H9 (cell line): ENCODE results near the gene CELF1. TPM values are rescaled to one million over a fixed set of nuclear protein-coding genes. Genes with fewer than 3 reads are reported as not detected.

Experiments used
- DNase-seq: peaks from one replicate; pipeline ENCODE4 v3.0.0-alpha.2; 2017
- H2AFZ ChIP-seq: one replicate; pipeline ENCODE4 v1.6.1; 2013; ENCODE audit warnings: mild to moderate bottlenecking, low read length, control low read depth, moderate library complexity
- H2AK5ac ChIP-seq: 2 replicates; pipeline ENCODE4 v1.6.1; 2013; ENCODE audit warnings: low read length, control low read depth, mixed read lengths; ENCODE audit not compliant: insufficient read length
- H2BK120ac ChIP-seq: one replicate; pipeline ENCODE4 v1.6.1; 2013; ENCODE audit warnings: low read depth, mild to moderate bottlenecking, low read length, control low read depth, inconsistent platforms; ENCODE audit not compliant: poor library complexity, severe bottlenecking
- H2BK12ac ChIP-seq: 2 replicates; pipeline ENCODE4 v1.6.1; 2013; ENCODE audit warnings: low read length, control low read depth, mixed read lengths, low read depth; ENCODE audit not compliant: insufficient read length
- H2BK15ac ChIP-seq: 2 replicates; pipeline ENCODE4 v1.6.1; 2013; ENCODE audit warnings: low read depth, low read length, control low read depth
- H2BK20ac ChIP-seq: one replicate; pipeline ENCODE4 v1.6.1; 2013; ENCODE audit warnings: low read depth, mild to moderate bottlenecking, low read length, control low read depth, inconsistent platforms; ENCODE audit not compliant: poor library complexity, severe bottlenecking
- H2BK5ac ChIP-seq: 2 replicates; pipeline ENCODE4 v1.6.1; 2013; ENCODE audit warnings: low read length, control low read depth, mixed read lengths; ENCODE audit not compliant: insufficient read length
- H3K14ac ChIP-seq: 2 replicates; pipeline ENCODE4 v1.6.1; 2013; ENCODE audit warnings: low read length, control low read depth; ENCODE audit not compliant: insufficient read depth
- H3K18ac ChIP-seq: 2 replicates; pipeline ENCODE4 v1.6.1; 2013; ENCODE audit warnings: low read depth, mild to moderate bottlenecking, mixed read lengths, low read length, control low read depth; ENCODE audit not compliant: insufficient read length
- H3K23ac ChIP-seq: 2 replicates; pipeline ENCODE4 v1.6.1; 2013; ENCODE audit warnings: low read length, control low read depth, mixed read lengths, low read depth; ENCODE audit not compliant: insufficient read length
- H3K23me2 ChIP-seq: 2 replicates; pipeline ENCODE4 v1.6.1; 2013; ENCODE audit warnings: low read depth, mild to moderate bottlenecking, mixed read lengths, low read length, control low read depth; ENCODE audit not compliant: insufficient read length, poor library complexity, severe bottlenecking
- H3K27ac ChIP-seq: 2 replicates; pipeline ENCODE4 v1.5.1; 2013; ENCODE audit warnings: low read length, control low read depth, mixed read lengths, low read depth; ENCODE audit not compliant: insufficient read length
- H3K27me3 ChIP-seq: 2 replicates; pipeline ENCODE4 v1.6.1; 2013; ENCODE audit warnings: low read length, control low read depth, inconsistent platforms; ENCODE audit not compliant: insufficient read depth
- H3K4ac ChIP-seq: 2 replicates; pipeline ENCODE4 v1.6.1; 2013; ENCODE audit warnings: low read depth, mild to moderate bottlenecking, control low read depth, inconsistent platforms, low read length, moderate library complexity
- H3K4me1 ChIP-seq: 2 replicates; pipeline ENCODE4 v1.6.1; 2013; ENCODE audit warnings: low read length, control low read depth, inconsistent platforms; ENCODE audit not compliant: insufficient read depth
- H3K4me2 ChIP-seq: 2 replicates; pipeline ENCODE4 v1.6.1; 2013; ENCODE audit warnings: low read length, control low read depth, mixed read lengths; ENCODE audit not compliant: insufficient read length, insufficient read depth
- H3K56ac ChIP-seq: 2 replicates; pipeline ENCODE4 v1.6.1; 2013; ENCODE audit warnings: low read depth, mild to moderate bottlenecking, mixed read lengths, low read length, control low read depth; ENCODE audit not compliant: insufficient read length
- H3K79me1 ChIP-seq: 2 replicates; pipeline ENCODE4 v1.6.1; 2013; ENCODE audit warnings: low read depth, mild to moderate bottlenecking, moderate library complexity, low read length, control low read depth, inconsistent platforms; ENCODE audit not compliant: insufficient read depth, poor library complexity, severe bottlenecking
- H3K79me2 ChIP-seq: 2 replicates; pipeline ENCODE4 v1.6.1; 2013; ENCODE audit warnings: low read length, control low read depth, inconsistent platforms; ENCODE audit not compliant: insufficient read depth
- H3K9ac ChIP-seq: 2 replicates; pipeline ENCODE4 v1.6.1; 2013; ENCODE audit warnings: low read length, control low read depth, mixed read lengths; ENCODE audit not compliant: insufficient read length; ENCODE audit errors: extremely low read depth
- H3K9me3 ChIP-seq: one replicate; pipeline ENCODE4 v1.6.1; 2013; ENCODE audit warnings: low read depth, low read length, inconsistent platforms; ENCODE audit not compliant: control insufficient read depth
- H3T11ph ChIP-seq: one replicate; pipeline ENCODE4 v1.6.1; 2013; ENCODE audit warnings: mild to moderate bottlenecking, low read length, control low read depth, inconsistent platforms
- H4K20me1 ChIP-seq: one replicate; pipeline ENCODE4 v1.6.1; 2013; ENCODE audit not compliant: control insufficient read depth, insufficient read length, insufficient read depth
- H4K5ac ChIP-seq: 2 replicates; pipeline ENCODE4 v1.6.1; 2013; ENCODE audit warnings: low read depth, mild to moderate bottlenecking, mixed read lengths, low read length, control low read depth; ENCODE audit not compliant: insufficient read length
- H4K8ac ChIP-seq: replicated peaks from 2 replicates; pipeline ENCODE4 v1.6.1; 2013; ENCODE audit warnings: low read length, control low read depth, mixed read lengths, low read depth; ENCODE audit not compliant: insufficient read length
- H4K91ac ChIP-seq: 2 replicates; pipeline ENCODE4 v1.6.1; 2013; ENCODE audit warnings: low read depth, mild to moderate bottlenecking, moderate library complexity, mixed read lengths, low read length, control low read depth; ENCODE audit not compliant: insufficient read length
- H3K27ac Mint-ChIP-seq, 3 experiments: 2 replicates in 2 of 3; 3 replicates in 1 of 3; pipeline ENCODE4 v1.8.0; 2020 to 2021; ENCODE audit warnings: mixed read lengths in 3 of 3, mild to moderate bottlenecking in 1 of 3, moderate library complexity in 1 of 3
- H3K27me3 Mint-ChIP-seq: 2 replicates; pipeline ENCODE4 v1.8.0; 2021; ENCODE audit warnings: low read depth, mild to moderate bottlenecking, moderate library complexity, mixed read lengths
- H3K36me3 Mint-ChIP-seq, 3 experiments: 2 replicates in 2 of 3; 3 replicates in 1 of 3; pipeline ENCODE4 v1.8.0; 2020 to 2021; ENCODE audit warnings: low read depth in 3 of 3, mixed read lengths in 3 of 3; ENCODE audit not compliant: insufficient read depth in 1 of 3
- H3K4me1 Mint-ChIP-seq, 2 experiments: 2 replicates each; pipeline ENCODE4 v1.8.0; 2020; ENCODE audit warnings: mixed read lengths in 2 of 2
- H3K4me3 Mint-ChIP-seq, 2 experiments: 2 replicates in 1 of 2; 3 replicates in 1 of 2; pipeline ENCODE4 v1.8.0; 2020 to 2021; ENCODE audit warnings: mild to moderate bottlenecking in 2 of 2, mixed read lengths in 2 of 2, moderate library complexity in 1 of 2
- H3K9me3 Mint-ChIP-seq, 2 experiments: 2 replicates in 1 of 2; 3 replicates in 1 of 2; pipeline ENCODE4 v1.8.0; 2020; ENCODE audit warnings: mild to moderate bottlenecking in 2 of 2, mixed read lengths in 2 of 2, moderate library complexity in 1 of 2
- WGBS: extraction: QIAGEN DNeasy Blood & Tissue Kit; methylation state at CpG from one replicate; pipeline ENCODE4 v1.1.7; 2013; ENCODE audit warnings: missing lambda C conversion rate, low lambda C conversion rate, mixed read lengths; ENCODE audit not compliant: insufficient read length; ENCODE audit errors: extremely low coverage; 5-methylcytosine and 5-hydroxymethylcytosine counted together
- total RNA-seq: library from RNA; stranded (reverse); gene quantifications from 2 replicates; pipeline ENCODE4 v1.2.1, GENCODE V29; 2021
- TF ChIP-seq, protein P1 (sequence below): fragments of 200-600 bp; sonication (generic); conservative IDR thresholded peaks from 3 replicates; pipeline ENCODE4 v1.8.0; 2021; ENCODE audit warnings: antibody characterized with exemption, mild to moderate bottlenecking

CELF1 gene
- total RNA-seq, 1 experiment from 2014 or later = 211 TPM

DNA sequence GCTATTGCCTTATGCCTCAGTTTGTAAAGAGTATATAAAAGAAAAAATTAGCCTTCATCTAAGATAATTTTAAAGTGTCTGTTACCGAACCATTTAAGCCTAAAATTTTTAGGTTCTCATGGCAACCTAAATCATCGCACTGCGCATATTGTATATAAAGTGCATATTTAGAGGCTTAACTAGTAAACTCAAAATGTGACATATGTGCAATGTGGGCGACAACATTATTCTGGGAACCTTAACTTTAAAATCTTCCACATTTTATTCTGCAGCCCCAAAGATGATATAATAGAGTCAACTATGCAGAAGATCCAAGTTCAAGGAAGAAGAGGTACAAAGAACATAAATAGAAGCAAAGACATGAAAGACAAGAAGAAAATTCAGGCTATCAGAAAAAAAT, 23.0 kb downstream of the CELF1 start:
- no peak overlapping the region for H3K4me2 ChIP-seq
- no peak overlapping the region for H2BK5ac ChIP-seq
- no peaks in the 10 kb centered on the region; the same call in 1 of the 2 replicates for H3K27me3 Mint-ChIP-seq
- H2AFZ ChIP-seq = no peak overlapping the region
- H3K4ac ChIP-seq = no peak overlapping the region
- H2BK120ac ChIP-seq = no peak overlapping the region
- H3K56ac ChIP-seq = no peak overlapping the region
- H3K9me3 Mint-ChIP-seq = no peaks in the 10 kb centered on the region
- H3K79me1 ChIP-seq = peaks cover 4% of the 10 kb centered on the region
- no peak overlapping the region for H4K91ac ChIP-seq
- H3K9me3 ChIP-seq = no peaks in the 10 kb centered on the region
- H3K36me3 Mint-ChIP-seq = peaks cover 0 to 11% (median 4%) of the 10 kb centered on the region in 3 experiments; a peak in 4 of 7 replicates
- H3K4me1 ChIP-seq = no peaks in the 10 kb centered on the region; the same call in 1 of the 2 replicates
- no peaks in the 10 kb centered on the region for H4K20me1 ChIP-seq
- no peak overlapping the region for H4K8ac ChIP-seq
- peaks cover 28 to 29% of the 10 kb centered on the region in 2 experiments for H3K4me1 Mint-ChIP-seq
- no peak overlapping the region for H3K9ac ChIP-seq
- WGBS = no CpG with 5 or more reads among the region's 4 CpGs
- peak overlapping the region in 1 of 3 experiments; percentile 18; a peak in 2 of 7 replicates for H3K27ac Mint-ChIP-seq
- no peak overlapping the region for H2BK20ac ChIP-seq
- no peak for DNase-seq
- H3K18ac ChIP-seq = no peak overlapping the region
- TF ChIP-seq, protein P1, sequence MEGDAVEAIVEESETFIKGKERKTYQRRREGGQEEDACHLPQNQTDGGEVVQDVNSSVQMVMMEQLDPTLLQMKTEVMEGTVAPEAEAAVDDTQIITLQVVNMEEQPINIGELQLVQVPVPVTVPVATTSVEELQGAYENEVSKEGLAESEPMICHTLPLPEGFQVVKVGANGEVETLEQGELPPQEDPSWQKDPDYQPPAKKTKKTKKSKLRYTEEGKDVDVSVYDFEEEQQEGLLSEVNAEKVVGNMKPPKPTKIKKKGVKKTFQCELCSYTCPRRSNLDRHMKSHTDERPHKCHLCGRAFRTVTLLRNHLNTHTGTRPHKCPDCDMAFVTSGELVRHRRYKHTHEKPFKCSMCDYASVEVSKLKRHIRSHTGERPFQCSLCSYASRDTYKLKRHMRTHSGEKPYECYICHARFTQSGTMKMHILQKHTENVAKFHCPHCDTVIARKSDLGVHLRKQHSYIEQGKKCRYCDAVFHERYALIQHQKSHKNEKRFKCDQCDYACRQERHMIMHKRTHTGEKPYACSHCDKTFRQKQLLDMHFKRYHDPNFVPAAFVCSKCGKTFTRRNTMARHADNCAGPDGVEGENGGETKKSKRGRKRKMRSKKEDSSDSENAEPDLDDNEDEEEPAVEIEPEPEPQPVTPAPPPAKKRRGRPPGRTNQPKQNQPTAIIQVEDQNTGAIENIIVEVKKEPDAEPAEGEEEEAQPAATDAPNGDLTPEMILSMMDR = no peak
- no peak overlapping the region for H3K14ac ChIP-seq
- H3K23ac ChIP-seq = no peak overlapping the region
- no peak overlapping the region for H3T11ph ChIP-seq
- no peak overlapping the region for H3K27ac ChIP-seq
- H3K79me2 ChIP-seq = peaks cover 63% of the 10 kb centered on the region; the same call in 1 of the 2 replicates
- no peak overlapping the region for H2AK5ac ChIP-seq
- H3K23me2 ChIP-seq = no peaks in the 10 kb centered on the region
- H3K27me3 ChIP-seq = no peaks in the 10 kb centered on the region
- H4K5ac ChIP-seq = no peak overlapping the region
- no peak overlapping the region for H2BK12ac ChIP-seq
- H2BK15ac ChIP-seq = no peak overlapping the region
- no peak overlapping the region for H3K4me3 Mint-ChIP-seq
